Calu3 (cell line): ENCODE measurements around the gene SFMBT1. TPM values are rescaled to one million over a fixed set of nuclear protein-coding genes. Genes with fewer than 3 reads are reported as not detected.

ENCODE experiments used
- BruUV-seq: library from RNA; stranded (reverse); fragments of 400-500 nt; replicated peaks from 2 replicates; lab custom pipeline; 2021; lab: Mats Ljungman, UMichigan
- CTCF ChIA-PET: fragments of 300-600 bp; sonication (Branson Sonifier 250); formaldehyde crosslinking; loops from one replicate; lab custom pipeline; 2022; ENCODE audit warnings: antibody characterized with exemption; lab: Charles Lee
- DNase-seq: peaks from one replicate; pipeline ENCODE4 v3.0.0; 2022
- H3K27ac Mint-ChIP-seq: one replicate; pipeline ENCODE4 v1.8.0; 2022; ENCODE audit warnings: mixed read lengths; ENCODE audit not compliant: unreplicated experiment
- H3K27me3 Mint-ChIP-seq: one replicate; pipeline ENCODE4 v1.8.0; 2022; ENCODE audit warnings: mixed read lengths; ENCODE audit not compliant: unreplicated experiment
- H3K36me3 Mint-ChIP-seq: one replicate; pipeline ENCODE4 v1.8.0; 2022; ENCODE audit warnings: mild to moderate bottlenecking, moderate library complexity, mixed read lengths; ENCODE audit not compliant: insufficient read depth, unreplicated experiment
- H3K4me1 Mint-ChIP-seq: one replicate; pipeline ENCODE4 v1.8.0; 2022; ENCODE audit warnings: mild to moderate bottlenecking, low read depth, mixed read lengths; ENCODE audit not compliant: unreplicated experiment
- H3K4me3 Mint-ChIP-seq: one replicate; pipeline ENCODE4 v1.8.0; 2022; ENCODE audit warnings: mild to moderate bottlenecking, low read depth, moderate library complexity, mixed read lengths; ENCODE audit not compliant: unreplicated experiment
- H3K9me3 Mint-ChIP-seq: one replicate; pipeline ENCODE4 v1.8.0; 2022; ENCODE audit warnings: low read depth, mixed read lengths; ENCODE audit not compliant: unreplicated experiment
- CTCF ChIP-seq: fragments of 200-600 bp; IDR thresholded peaks from one replicate; pipeline ENCODE4 v1.8.0; 2022; ENCODE audit warnings: antibody characterized with exemption; ENCODE audit not compliant: unreplicated experiment
- intact Hi-C: fragments of 100-400 bp; cut with micrococcal nuclease; formaldehyde crosslinking; loops from one replicate; pipeline ENCODE4 v1.10.0; 2022; ENCODE audit not compliant: unreplicated experiment
- total RNA-seq: library from RNA; stranded (reverse); gene quantifications from 2 replicates; pipeline ENCODE4 v1.2.3, GENCODE V29; 2022

Gene SFMBT1
- total RNA-seq, 1 experiment from 2014 or later: 36.6 TPM

GRCh38 chr3:53028641-53029040, 17.2 kb downstream of the SFMBT1 start:
- CTCF ChIA-PET: no interaction called here
- no peak for DNase-seq
- BruUV-seq: no TSS peak
- H3K36me3 Mint-ChIP-seq: no peaks in the 10 kb centered on the region
- H3K27me3 Mint-ChIP-seq: no peaks in the 10 kb centered on the region
- H3K4me1 Mint-ChIP-seq: peaks cover 8% of the 10 kb centered on the region
- intact Hi-C loops: no loop called here
- no peak overlapping the region for H3K4me3 Mint-ChIP-seq
- H3K9me3 Mint-ChIP-seq: no peaks in the 10 kb centered on the region
- no peak for TF ChIP-seq CTCF
- no peak overlapping the region for H3K27ac Mint-ChIP-seq

GRCh38 chr3:53027254-53027844, 18.5 kb downstream of the SFMBT1 start:
- CTCF ChIA-PET: interaction anchor here (0.7 kb wide), 1 partner anchor 112 kb away, joined by 4 read pairs; no protein-coding TSS in a partner anchor
- Mint-ChIP-seq H3K9me3 (peaks cover 2% of the 10 kb centered on the region), H3K4me1 (peaks cover 8% of the 10 kb centered on the region), H3K36me3 (no peaks in the 10 kb centered on the region), H3K4me3 (no peak overlapping the region), H3K27me3 (no peaks in the 10 kb centered on the region), H3K27ac (no peak overlapping the region)
- no peak for DNase-seq
- BruUV-seq: no TSS peak
- intact Hi-C loops: loop anchor here (2.0 kb wide), 1 partner anchor 13 kb away; no protein-coding TSS in a partner anchor
- no peak for TF ChIP-seq CTCF

DNA sequence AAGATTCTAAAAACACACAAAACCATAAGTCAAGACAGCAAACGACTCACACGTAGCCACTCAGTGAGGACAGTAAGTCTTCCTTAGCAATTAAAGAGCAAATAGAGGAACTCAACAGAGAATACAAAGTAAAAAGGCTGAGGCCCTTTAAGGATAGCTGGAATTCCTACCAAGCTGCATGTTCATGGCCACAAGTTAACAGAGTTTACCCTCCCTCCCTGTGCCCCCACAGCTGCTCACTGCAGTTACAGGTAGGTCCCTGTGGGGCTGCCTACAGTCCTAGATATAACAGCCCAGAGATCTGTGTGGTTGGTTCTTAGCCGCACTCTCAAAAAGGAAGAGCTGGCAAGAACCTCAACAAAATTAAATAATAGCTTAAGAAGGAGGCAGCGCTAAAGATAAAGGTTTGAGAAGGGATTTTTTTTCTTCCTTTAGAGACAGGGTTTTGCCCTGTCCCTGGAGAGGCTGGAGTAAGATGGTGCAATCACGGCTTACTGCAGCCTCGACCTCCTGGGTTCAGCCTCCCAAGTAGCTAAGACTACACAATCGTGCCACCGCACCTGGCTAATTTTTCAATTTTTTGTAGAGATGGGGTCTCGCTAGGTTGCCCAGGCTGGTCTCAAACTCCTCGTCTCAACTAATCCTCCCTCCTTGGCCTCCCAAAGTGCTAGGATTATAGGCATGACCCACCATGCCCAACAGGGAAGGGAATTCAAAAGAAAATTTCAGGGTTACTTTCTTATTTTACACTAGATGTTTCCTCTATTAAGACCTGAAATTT, 19.3 kb downstream of the SFMBT1 start:
- Mint-ChIP-seq H3K4me1 (peaks cover 8% of the 10 kb centered on the region), H3K9me3 (peaks cover 2% of the 10 kb centered on the region)
- CTCF ChIA-PET: no interaction called here

DNA sequence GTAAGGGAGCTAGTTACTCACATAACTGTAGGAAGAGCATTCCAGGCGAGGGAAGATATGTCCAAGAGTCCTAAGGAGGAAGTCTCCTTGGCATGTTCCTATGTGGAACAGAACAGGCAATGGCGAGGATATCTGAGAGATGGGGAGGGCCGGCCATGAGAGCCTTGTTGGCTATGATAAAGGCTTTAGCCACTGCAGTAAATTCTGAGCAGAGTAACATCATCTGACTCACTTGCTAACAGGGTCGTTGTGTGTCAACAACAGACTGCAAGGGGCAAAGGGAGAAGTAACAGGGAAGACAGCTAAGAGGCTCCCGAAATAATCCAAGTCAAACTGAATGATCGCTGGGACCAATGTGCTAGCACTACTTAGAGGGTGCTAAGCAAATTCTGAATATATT, 21.6 kb downstream of the SFMBT1 start:
- H3K27me3 Mint-ChIP-seq: no peaks in the 10 kb centered on the region
- BruUV-seq: no TSS peak
- no peak overlapping the region for H3K4me3 Mint-ChIP-seq
- intact Hi-C loops: no loop called here
- no peaks in the 10 kb centered on the region for H3K4me1 Mint-ChIP-seq
- no peak for TF ChIP-seq CTCF
- no peaks in the 10 kb centered on the region for H3K36me3 Mint-ChIP-seq
- peaks cover 2% of the 10 kb centered on the region for H3K9me3 Mint-ChIP-seq
- DNase-seq: no peak
- CTCF ChIA-PET: no interaction called here
- H3K27ac Mint-ChIP-seq: no peak overlapping the region

More for the DNA sequence above, 19.3 kb downstream of the SFMBT1 start:
- no TSS peak for BruUV-seq
- no peak for DNase-seq
- no peak overlapping the region for H3K4me3 Mint-ChIP-seq
- H3K27ac Mint-ChIP-seq: no peak overlapping the region
- H3K36me3 Mint-ChIP-seq: no peaks in the 10 kb centered on the region
- intact Hi-C loops: loop anchor here (2.0 kb wide), 1 partner anchor 14 kb away; no protein-coding TSS in a partner anchor
- H3K27me3 Mint-ChIP-seq: no peaks in the 10 kb centered on the region
- TF ChIP-seq CTCF: no peak
